ENCODE data around the gene RAB36. TPM values are rescaled to one million over a fixed set of nuclear protein-coding genes. Genes with fewer than 3 reads are reported as not detected.

RAB36 gene
- total RNA-seq, 2 experiments from 2014 or later: 0.20 to 0.22 TPM

GRCh38 chr22:23115825-23116494 is 29.3 kb upstream of the RAB36 start:
- DNase-seq: no peak

DNA sequence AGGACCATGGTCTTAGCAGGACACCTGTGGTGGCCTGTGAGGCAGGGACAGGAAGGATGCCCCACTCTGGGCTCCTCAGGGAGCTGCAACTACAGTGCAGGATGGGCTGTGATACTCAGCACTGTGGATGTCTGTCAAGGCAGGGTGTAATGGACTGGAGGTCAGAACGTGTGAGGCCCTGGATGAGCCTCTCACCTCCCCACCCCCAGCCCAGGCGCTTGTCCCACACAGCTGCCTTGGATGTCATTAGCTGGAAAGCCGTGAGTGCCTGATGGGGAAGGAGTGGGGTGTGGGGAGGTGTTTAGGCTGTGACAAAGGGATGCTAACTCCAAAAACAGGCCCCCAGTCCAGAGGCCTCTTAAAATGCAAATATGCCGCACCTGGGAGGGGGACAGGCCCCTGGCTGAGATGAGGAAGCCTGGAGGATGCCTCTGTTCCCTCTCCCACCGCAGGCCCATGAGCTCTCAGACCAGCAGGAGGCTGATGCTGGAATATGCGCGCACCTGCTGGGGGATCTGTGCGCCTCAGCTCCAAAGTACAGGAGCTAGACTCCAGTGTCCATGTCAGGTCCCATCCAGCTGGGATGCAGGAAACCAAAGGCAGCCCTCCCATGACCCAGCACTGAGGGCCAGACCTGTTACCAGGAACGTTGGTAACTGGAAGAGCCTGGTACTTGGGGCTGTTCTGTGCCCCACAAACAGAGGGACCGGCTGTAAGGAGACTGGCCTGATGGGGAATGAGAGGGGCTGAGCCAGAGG is 28.6 kb upstream of the RAB36 start:
- intact Hi-C loops (cut with micrococcal nuclease): no loop called here
- CTCF ChIA-PET: interaction anchor here (9.7 kb wide), 1 partner anchor 159 kb away, joined by 106 read pairs; no protein-coding TSS in a partner anchor
- no peak overlapping the region for H3K4me3 Mint-ChIP-seq
- no peaks in the 10 kb centered on the region for H3K9me3 Mint-ChIP-seq
- no peak for TF ChIP-seq CTCF (IDR thresholded peaks at IDR 0.05)
- no peaks in the 10 kb centered on the region for H3K36me3 Mint-ChIP-seq (ENCODE audit: low read depth)
- no peak for DNase-seq
- H3K27me3 Mint-ChIP-seq: no peaks in the 10 kb centered on the region
- POLR2A ChIA-PET: no interaction called here
- ATAC-seq: no peak
- H3K4me1 Mint-ChIP-seq (ENCODE audit: low read depth): peaks cover 11% of the 10 kb centered on the region
- H3K27ac Mint-ChIP-seq: no peak overlapping the region

More at GRCh38 chr22:23115825-23116494, 29.3 kb upstream of the RAB36 start:
- Mint-ChIP-seq H3K4me1 (ENCODE audit: low read depth) (peaks cover 11% of the 10 kb centered on the region), H3K36me3 (ENCODE audit: low read depth) (no peaks in the 10 kb centered on the region), H3K9me3 (no peaks in the 10 kb centered on the region), H3K27me3 (no peaks in the 10 kb centered on the region), H3K4me3 (no peak overlapping the region), H3K27ac (no peak overlapping the region)
- ChIA-PET POLR2A (no interaction called here), CTCF (interaction anchor here (9.7 kb wide), 1 partner anchor 158 kb away, joined by 106 read pairs; no protein-coding TSS in a partner anchor)
- ATAC-seq: no peak
- intact Hi-C loops (cut with micrococcal nuclease): no loop called here
- TF ChIP-seq CTCF (IDR thresholded peaks at IDR 0.05): no peak

GRCh38 chr22:23117275-23117674 is 28.0 kb upstream of the RAB36 start:
- intact Hi-C loops (cut with micrococcal nuclease): no loop called here
- no peak overlapping the region for H3K4me3 Mint-ChIP-seq
- no peaks in the 10 kb centered on the region for H3K36me3 Mint-ChIP-seq (ENCODE audit: low read depth)
- TF ChIP-seq CTCF (IDR thresholded peaks at IDR 0.05): no peak
- DNase-seq: no peak
- no peak overlapping the region for H3K27ac Mint-ChIP-seq
- no peaks in the 10 kb centered on the region for H3K27me3 Mint-ChIP-seq
- H3K4me1 Mint-ChIP-seq (ENCODE audit: low read depth): peaks cover 11% of the 10 kb centered on the region
- CTCF ChIA-PET: interaction anchor here (9.7 kb wide), 1 partner anchor 160 kb away, joined by 106 read pairs; no protein-coding TSS in a partner anchor
- no peak for ATAC-seq
- POLR2A ChIA-PET: no interaction called here
- no peaks in the 10 kb centered on the region for H3K9me3 Mint-ChIP-seq

DNA sequence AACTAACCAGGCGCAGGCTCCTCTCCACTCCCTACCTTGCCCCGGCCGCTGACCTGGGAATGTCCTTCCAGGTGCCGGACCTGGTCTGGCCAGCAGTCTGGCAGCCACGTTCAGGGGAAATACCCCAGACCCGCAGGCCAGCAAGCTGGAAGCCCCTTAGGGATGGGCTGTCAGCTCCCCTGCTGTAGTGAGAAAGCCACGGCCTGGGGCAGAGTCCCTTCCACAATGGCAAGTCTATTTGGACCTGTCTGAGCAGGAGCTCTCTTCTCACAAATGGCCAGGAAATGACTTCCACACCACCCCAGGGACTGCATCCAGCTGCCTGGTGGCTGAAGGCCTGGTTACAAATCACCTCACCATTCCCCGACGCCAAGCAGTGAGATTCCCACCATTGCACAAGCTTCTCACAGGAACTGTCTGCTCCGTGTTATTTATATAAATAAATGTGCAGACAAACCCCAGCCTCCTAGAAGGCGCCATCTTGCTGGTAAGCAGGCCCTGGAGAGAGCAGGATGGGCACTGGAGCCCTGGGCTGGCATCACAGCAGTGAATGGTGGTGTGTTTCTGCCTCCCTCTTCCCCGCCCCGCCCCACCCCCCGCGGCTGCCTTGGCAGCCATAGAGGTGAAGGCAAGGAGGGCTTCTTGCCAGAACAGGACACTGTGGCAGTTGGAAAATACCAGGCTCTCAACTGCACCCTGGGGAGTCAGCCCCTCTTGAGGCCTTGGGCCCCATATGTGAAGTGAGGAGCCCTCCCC is 27.2 kb upstream of the RAB36 start:
- intact Hi-C loops (cut with micrococcal nuclease): no loop called here
- ATAC-seq (no peak), DNase-seq (no peak)
- Mint-ChIP-seq H3K27me3 (no peaks in the 10 kb centered on the region), H3K9me3 (no peaks in the 10 kb centered on the region), H3K4me3 (no peak overlapping the region), H3K36me3 (ENCODE audit: low read depth) (no peaks in the 10 kb centered on the region), H3K4me1 (ENCODE audit: low read depth) (peaks cover 11% of the 10 kb centered on the region), H3K27ac (no peak overlapping the region)
- ChIA-PET CTCF (interaction anchor here (9.7 kb wide), 1 partner anchor 160 kb away, joined by 106 read pairs; no protein-coding TSS in a partner anchor), POLR2A (no interaction called here)
- no peak for TF ChIP-seq CTCF (IDR thresholded peaks at IDR 0.05)

Measured in activated CD8-positive, alpha-beta T cell treated with anti-CD3 and anti-CD28 coated beads for 36 hours (primary cell).